HG02884 (cell line): ENCODE data around the gene NIT2.
"Not testable (repeated sequence)": the region's sequence is repeated elsewhere in the genome, so short reads cannot be mapped to it uniquely, and the experiment has no call there.

ENCODE experiments used
- ATAC-seq: cut with Tn5 transposase; IDR thresholded peaks from one replicate; pipeline ENCODE4 v1.9.1; 2021; ENCODE audit warnings: mild to moderate bottlenecking, moderate library complexity; ENCODE audit not compliant: unreplicated experiment

NIT2 gene, protein sequence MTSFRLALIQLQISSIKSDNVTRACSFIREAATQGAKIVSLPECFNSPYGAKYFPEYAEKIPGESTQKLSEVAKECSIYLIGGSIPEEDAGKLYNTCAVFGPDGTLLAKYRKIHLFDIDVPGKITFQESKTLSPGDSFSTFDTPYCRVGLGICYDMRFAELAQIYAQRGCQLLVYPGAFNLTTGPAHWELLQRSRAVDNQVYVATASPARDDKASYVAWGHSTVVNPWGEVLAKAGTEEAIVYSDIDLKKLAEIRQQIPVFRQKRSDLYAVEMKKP

DNA sequence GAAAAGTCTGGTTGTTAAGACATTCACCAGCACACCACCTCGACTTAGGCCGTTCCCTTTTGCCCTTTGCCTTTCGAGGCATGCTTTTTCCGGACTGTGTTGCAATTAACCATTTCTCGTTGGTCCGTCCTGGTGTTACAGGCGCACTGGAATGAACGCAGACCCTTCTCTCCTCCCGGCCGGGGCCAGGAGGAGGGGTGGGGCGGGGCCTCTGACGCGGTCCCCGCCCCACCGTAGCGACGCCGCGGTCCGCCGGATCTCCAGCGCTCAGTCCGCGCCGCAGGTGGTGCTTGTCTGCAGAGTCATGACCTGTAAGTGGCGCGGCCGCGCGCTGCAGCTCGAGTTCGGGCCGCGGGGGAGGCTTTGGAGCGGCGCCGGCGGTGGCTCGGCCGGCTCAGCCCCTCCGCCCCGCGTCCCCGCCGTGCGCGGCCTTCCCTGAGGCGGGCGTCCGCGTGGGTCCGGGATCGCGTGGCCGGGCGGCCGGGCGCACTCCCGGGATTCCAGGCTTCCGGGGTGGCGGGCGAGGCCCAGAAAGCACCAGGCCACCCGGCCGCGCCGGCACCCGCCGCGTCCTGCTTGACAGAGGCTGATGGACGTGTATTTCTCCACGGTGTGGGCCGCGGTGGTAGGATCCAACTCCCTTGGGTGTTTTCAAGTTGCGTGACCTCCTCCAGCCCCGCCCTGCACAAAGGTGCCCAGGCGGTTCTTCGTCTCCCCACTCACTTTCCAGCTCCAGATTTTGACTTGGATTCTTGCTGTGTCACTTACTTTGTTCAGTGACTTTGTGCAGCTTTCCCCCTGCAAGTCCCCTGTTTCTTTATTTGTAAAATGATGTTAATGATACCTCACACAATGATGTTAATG, at the start of gene NIT2:
TSS of gene NIT2 (plus strand) at position 270 of the 864 bp plus-strand sequence. CDS start at position 305, 35 bp downstream.
- peak; percentile 91 for ATAC-seq

DNA sequence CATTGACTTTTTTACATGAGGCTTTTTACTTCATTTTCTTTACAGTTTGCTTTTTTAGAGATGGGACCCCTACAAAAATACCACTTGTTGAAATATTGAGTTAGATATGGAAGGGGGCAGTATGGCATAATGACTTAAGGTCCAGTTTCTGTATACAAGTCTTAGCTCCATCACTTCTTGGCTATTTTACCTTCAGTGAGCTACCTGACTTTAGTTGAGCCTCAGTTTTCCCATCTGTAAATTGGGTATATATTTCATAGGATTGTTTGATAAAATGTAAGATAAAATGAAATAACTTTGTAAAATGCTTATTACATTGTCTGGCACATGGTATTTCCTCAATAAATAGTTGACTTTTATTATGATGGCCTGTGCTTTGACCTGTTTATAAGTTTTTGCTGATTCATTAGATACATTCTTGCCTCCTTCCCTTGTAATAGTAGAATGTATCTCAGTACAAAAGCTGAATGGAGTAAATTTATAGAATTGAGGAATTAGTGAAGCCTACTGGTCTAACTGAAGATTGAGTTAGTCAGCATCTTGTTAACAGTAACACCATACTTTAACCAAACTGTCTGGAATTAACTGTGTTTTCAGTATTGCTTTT, 46.2 kb upstream of the NIT2 start:
- no peak for ATAC-seq

DNA sequence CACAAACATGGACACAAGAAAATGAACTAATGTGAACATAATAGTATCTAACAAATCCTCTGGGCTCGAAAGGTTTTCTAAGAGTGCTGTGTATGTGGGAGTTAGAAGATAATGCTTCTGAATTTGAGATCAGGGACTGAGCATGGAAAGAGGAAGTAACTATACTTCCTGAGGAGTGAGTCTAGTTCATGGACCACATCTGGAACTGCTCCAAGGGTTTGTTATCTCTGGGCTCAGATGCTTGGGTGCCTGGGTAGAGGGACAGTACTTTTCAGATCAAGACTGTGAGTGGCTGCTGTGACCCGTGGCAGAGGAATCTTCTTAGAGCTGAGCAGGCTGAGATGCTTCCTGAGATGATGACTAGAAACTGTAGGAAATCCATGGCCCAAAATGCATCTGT, 45.2 kb upstream of the NIT2 start:
- ATAC-seq = peak; percentile 48

DNA sequence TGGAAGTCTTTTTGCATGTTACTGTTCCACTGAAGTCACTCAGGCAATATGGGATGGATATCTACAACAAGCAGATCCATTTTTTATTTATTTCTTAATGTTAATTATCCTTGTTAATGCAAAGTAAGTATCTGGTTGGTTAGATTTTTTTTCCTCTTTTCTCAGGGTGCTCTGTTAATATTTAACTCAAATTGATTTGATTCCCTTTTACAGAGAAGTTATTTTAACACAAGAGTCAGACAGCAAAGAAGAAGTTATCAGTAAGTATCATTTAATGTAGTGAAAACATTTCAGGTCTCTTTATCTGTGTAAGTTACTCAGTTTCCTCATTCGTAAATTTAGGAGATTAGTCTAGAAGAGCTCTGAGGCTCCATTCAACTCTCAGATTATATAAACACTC, 39.5 kb upstream of the NIT2 start:
- ATAC-seq = no peak

DNA sequence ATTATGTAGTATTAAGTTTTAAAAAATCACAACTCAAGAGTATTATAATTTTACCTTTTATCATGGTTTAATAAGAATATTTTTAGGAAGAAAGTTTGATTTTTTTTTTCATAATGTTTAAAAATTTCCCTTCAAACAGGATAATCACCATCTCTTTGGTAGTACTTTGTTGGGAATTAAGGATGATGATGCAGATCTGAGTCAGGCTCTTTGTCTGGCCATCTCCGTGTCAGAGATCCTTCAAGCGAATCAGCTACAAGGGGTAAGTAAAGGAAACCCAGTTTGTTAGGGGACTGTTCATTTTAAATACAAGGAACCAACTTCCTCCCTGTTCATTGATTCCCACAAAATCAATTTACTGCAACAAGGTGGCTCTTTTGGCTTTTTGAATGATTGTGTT, 36.8 kb upstream of the NIT2 start:
- ATAC-seq = no peak

DNA sequence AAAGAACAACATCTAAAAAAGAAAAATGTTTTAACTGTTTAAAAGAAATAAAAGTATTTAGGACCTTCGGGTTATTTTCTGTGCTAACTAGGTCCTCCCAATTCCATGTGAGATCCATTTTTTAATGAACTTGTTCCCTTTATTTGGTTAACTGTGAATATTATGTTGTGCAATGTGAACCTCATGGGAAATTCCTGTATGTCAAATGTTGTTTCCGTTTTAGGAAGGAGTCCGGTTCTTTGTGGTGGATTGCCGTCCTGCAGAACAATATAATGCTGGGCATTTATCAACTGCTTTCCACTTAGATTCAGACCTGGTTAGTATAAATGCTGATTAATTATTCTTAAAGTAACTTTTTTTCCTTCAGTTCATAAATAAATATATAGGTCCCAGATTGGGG, 35.5 kb upstream of the NIT2 start:
- no peak for ATAC-seq

DNA sequence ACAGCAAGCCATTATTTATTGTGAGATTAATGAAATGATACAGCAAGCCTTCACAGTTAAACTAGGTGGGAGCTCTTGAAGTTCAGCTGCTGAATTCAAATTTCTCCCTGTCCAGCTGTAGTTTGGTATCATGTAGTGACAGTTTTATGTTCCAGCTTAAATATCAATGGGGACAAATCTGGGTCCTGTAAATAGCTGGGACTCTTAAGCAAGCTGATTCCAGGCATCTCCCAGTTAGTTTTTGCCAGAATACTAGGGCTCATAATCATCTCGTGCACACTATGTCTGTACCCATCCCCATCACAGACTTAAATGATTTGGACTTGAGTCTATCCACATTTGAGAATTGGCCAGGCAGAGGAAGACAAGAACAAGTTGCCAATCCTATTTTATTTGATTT, 27.9 kb upstream of the NIT2 start:
- no peak for ATAC-seq

DNA sequence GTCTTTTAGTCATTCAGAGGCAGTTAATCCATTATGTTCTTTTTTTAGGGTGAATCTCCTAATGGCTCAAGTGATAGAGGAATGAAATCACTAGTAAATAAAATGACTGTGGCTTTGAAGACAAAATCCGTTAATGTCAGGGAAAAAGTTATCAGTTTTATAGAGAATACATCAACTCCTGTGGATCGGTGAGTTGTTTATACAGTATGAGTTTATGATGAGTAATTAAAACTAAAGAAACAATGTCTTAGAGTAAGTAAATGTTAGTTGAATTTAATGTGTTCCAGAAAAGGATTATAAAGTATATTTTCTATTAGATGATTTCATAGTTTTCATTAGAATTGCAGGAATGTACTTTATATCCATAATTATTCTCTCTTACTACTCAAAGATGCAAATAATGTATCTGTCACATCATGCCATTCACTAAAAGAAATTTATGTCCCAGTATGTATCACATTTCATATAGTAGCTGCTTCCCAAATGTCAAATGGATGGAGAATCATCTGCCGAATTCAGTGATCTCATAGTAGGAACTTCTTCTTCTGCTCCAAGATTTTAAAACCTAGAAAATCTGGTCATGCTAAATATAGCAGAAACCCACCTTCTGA, 24.1 kb upstream of the NIT2 start:
- no peak for ATAC-seq

DNA sequence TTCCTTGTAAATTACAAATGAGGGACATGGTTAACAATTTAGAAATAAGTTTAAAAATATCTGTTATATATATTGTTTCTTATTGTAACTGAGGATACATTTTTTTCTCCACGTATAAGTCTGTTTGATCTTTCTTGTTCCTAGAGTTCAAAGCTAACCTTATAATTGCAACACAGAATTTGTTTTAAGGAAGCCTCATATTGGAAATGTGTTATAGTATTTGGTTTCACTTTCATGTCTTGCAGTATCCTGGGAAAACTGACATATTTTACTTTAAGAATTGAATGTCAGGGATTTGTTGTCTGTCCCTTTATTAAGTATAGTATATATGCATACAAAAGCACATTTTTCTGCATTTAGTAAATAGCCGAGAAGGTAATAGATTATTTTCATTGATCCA, 23.5 kb upstream of the NIT2 start:
- ATAC-seq = no peak

DNA sequence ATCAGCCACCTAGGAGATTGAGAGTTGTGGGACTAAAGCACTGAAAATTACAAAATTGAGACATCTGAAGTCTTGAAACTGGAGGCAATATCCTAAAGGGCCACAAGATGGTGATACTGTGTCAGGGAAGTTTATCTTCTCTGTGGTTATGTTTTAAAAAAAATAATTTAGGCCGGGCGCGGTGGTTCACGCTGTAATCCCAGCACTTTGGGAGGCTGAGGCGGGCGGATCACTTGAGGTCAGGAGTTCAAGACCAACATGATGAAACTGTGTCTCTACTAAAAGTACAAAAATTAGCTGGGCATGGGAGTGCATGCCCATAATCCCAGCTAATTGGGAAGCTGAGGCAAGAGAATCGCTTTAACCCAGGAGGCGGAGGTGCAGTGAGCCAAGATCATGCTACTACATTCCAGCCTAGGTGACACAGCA, 17.9 kb upstream of the NIT2 start:
- ATAC-seq = peak; percentile 70

DNA sequence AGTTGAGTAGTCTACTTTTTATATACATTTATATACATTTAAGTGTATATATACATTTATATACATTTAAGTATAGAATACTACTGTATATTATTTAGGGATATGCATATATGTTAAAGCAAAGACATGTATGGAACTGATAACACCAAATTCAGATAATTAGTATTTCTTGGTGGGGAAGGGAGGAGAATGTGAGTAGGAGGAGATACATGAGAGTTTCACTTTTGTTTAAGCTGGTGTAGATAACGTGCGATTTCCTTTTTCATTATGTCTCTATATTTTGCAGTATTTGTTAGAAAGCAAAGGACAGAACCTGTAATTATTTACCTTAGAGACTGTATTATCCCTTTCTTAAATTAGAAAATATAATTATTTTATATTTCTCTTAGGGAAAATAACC, 16.6 kb upstream of the NIT2 start:
- peak; percentile 70 for ATAC-seq

DNA sequence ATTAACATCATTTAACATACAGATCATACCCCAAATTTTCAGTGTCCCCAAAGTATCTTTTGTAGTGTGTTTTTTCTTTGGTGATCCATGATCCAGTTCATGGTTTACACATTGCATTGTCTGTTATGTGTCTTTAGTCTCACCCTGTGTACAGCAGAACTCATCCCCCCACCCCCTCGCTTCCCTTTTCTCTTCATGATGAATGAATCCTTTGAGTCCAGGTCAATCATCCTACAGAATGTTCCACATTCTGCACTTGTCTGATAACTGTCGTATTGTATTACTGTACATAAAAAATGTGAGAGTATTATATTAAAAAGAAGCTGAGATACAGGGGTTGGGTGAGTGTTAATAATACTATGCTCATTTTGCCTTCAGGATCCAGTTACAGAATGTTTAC, 14.6 kb upstream of the NIT2 start:
- ATAC-seq = no peak

DNA sequence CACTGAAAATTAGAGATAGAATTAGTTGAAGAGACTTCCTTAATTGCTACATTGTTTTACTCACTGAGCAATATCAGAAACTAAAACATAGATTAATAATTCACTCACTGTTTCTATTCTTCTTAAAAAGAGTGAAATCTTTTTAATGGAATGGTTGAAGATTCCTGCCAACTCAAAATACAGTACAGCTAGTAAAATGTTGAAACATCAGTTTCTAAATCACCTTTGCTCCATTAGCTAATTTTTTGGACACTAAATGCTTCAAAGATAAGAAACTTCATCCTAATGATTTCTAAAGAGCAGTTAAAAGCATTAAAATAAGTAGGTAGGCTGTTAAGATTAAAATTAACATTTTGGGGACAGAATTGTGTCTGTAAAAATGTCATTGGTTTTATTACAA, 10.5 kb upstream of the NIT2 start:
- ATAC-seq = no peak

DNA sequence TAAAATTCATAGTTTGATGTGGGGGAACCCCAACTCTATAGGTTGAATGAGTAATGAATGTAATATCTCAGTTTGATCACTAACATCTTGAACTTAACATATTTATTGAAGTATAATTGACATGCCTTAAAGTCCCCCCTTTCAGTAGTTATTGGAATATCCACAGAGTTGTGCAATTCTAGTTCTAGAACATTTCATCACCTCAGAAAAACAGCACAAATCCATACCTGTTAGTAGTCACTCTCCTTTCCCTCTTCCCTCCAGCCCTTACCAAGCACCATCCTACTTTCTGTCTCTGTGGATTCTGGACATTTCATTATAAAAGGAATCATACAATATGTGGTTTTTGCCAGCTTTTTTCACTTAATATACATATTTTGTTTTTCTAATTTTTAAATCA, 8.7 kb upstream of the NIT2 start:
- no peak for ATAC-seq

DNA sequence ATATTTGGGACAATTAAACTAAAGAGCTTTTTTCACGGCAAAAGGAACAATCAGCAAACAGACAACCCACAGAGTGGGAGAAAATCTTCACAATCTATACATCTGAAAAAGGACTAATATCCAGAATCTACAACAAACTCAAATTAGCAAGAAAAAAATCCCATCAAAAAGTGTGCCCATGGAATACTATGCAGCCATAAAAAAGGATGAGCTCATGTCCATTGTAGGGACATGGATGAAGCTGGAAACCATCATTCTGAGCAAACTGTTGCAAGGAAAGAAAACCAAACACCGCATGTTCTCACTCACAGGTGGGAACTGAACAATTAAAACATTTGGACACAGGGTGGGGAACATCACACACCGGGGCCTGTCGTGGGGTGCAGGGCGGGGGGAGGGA, 7.2 kb upstream of the NIT2 start:
- not testable (repeated sequence) for ATAC-seq

DNA sequence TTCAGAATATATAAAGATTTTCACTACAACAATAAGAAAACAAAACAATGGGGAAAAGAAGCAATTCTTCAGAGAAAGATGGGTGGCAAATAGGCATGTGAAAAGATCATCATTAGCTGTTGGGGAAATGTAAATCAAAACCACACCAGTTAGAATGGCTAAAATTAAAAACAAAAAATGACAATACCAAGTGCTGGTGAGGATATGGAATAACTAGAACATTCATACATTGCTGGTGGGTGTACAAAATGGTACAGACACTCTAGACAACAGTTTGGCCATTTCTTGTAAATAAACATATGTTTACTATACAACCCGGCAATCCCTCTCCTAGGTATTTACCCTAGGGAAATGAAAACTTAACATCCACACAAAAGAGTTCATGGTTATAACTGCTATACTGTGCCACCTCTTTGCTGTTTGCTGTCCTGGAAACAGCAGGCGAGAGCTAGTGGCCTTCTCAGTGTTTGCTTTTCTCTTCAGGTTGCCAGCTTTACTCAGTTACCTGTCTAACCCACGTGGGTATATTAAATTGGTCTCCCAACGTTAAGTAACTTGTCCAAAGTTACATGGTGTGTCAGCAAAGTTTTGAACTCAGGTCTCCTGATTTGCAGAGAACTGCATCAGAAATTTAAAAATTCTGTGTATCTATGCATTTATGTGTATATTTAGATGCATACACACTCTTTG, 4.6 kb upstream of the NIT2 start:
- no peak for ATAC-seq

DNA sequence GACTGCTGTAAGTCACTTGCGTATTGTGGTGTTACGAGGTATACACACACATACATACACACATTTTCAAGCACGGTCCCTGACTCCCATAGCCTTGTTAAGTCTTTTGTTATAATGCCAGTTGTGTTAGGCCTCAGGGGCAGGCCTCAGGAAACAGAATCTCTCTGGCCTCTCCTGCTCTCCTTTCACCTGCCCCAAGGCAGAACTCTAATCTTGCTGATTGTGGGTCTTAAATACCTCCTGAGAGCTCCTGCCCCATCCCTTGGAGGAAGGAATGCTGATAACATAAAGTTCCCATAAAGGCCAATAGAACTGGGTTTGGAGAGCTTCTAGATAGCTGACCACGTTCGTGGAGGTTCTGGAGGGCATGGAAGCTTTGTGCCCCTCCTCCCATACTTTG, 3.9 kb upstream of the NIT2 start:
- ATAC-seq = no peak

DNA sequence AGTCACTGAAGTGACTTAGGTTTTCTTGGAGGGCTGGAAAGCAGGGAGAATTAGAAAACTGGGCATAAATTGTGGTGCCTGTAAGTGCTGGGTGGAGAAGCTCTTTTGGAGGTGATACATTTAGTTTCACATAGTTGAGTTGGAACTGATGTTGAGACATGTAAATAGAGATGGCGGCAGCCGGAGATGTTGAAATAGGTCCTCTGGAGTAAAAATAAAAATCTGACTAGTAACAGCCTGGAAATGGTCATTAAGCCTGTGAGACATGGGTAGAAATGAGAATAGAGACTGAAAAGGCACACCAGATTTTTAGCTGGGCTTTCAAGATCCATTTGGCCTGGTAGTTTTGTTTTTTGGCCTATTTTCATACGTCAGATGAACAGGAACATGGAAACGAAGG, 2.9 kb upstream of the NIT2 start:
- no peak for ATAC-seq

DNA sequence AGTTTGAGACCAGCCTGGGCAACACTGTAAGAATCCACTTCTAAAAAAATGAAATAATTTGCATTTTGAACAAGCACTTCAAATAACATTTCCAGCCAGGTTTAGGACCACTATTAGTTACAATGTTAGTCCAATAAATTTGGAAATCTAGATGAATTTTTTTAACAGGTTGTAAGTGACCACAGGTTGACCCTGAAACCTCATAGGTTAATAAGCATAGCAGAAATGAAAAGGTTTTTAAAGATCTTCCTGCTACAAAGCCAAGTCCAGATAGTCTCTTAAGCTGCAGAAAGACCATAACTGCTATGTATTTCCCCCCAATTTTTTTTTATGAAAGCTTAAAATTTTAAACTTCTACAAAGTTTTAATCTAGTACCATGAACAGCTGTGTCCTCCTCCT, 1.5 kb upstream of the NIT2 start:
- no peak for ATAC-seq

DNA sequence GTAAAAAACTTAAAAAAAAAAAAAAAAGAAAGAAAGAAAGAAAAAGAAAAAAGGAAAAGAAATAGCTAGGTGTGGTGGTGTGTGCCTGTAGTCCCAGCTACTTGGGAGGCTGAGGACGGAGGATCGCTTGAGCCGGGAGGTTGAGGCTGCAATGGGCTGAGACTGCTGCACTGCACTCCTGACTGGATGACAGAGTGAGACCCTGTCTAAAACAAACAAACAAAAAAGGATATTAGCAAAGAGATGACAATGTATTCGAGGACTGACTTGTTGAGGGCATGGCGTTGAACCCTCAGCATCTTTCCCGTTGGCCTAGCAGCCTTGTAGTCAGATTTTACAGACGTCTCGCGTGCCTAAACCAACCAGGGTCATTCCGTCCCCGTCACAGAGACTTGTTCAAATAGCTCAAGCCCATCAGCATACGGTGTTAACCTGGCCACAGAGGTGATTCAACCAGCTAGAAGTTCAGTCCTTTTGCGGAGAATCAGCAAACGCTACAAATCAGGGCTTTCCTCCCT, 528 bp upstream of the NIT2 start:
- peak; percentile 30 for ATAC-seq

DNA sequence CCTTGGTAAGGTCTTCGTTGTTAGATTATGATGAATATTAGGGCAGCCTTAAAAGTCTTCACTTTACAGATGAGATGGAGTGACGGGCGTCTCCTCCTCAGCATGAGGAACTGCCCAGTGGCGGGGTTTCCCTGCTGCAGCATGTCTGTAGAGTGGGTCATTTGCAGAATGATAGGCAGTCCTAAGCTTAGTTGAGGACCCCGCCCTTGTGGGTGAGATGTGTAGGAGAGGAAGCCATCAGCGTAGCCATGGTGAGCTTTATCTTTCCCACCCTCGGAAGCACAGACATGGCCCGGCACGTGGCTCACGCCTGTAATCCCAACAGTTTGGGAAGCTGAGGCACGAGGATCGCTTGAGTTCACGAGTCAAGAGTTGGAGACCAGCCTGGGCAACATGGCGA, 877 bp downstream of the NIT2 start:
- ATAC-seq = peak; percentile 45
